LoVo (cell line): Measurements from ENCODE around the gene MAGI2.
"Not testable (repeated sequence)": the region's sequence is repeated elsewhere in the genome, so short reads cannot be mapped to it uniquely, and the experiment has no call there.

Source experiments
- DNase-seq: peaks from one replicate; pipeline ENCODE4 v3.0.0-alpha.2; 2016; ENCODE audit warnings: low spot score

MAGI2 gene

GRCh38 chr7:79451580-79451979, 1.9 kb downstream of the MAGI2 start:
- no peak for DNase-seq

- DNase-seq, result not testable (repeated sequence)
These were observed 10.7 kb downstream of the MAGI2 start for GRCh38 chr7:79442766-79443165.

- DNase-seq, result no peak
These were observed 17.1 kb downstream of the MAGI2 start for GRCh38 chr7:79436378-79436777.

GRCh38 chr7:79434867-79435266, 18.6 kb downstream of the MAGI2 start:
- DNase-seq, result no peak

- DNase-seq, result no peak
These were observed 19.4 kb downstream of the MAGI2 start for GRCh38 chr7:79434098-79434497.

- DNase-seq, result no peak
These were observed 23.1 kb downstream of the MAGI2 start for GRCh38 chr7:79430391-79430790.

GRCh38 chr7:79425665-79426064, 27.8 kb downstream of the MAGI2 start:
- DNase-seq, result no peak

- no peak for DNase-seq
These were observed 31.7 kb downstream of the MAGI2 start for GRCh38 chr7:79421751-79422150.

GRCh38 chr7:79420464-79420863, 33.0 kb downstream of the MAGI2 start:
- DNase-seq, result no peak

- DNase-seq, result no peak
These were observed 38.6 kb downstream of the MAGI2 start for GRCh38 chr7:79414910-79415309.

GRCh38 chr7:79412915-79413314, 40.6 kb downstream of the MAGI2 start:
- no peak for DNase-seq

GRCh38 chr7:79412438-79412837, 41.0 kb downstream of the MAGI2 start:
- no peak for DNase-seq

- DNase-seq, result no peak
These were observed 43.1 kb downstream of the MAGI2 start for GRCh38 chr7:79410345-79410744.

- DNase-seq, result no peak
These were observed 46.1 kb downstream of the MAGI2 start for GRCh38 chr7:79407351-79407750.

- DNase-seq, result no peak
These were observed 47.1 kb downstream of the MAGI2 start for GRCh38 chr7:79406371-79406770.

GRCh38 chr7:79405368-79405767, 48.1 kb downstream of the MAGI2 start:
- no peak for DNase-seq

- DNase-seq, result no peak
These were observed 49.6 kb downstream of the MAGI2 start for GRCh38 chr7:79403879-79404278.

- DNase-seq, result no peak
These were observed 50.0 kb downstream of the MAGI2 start for GRCh38 chr7:79403451-79403850.

- DNase-seq, result no peak
These were observed 52.2 kb downstream of the MAGI2 start for GRCh38 chr7:79401254-79401653.

GRCh38 chr7:79400222-79400621, 53.2 kb downstream of the MAGI2 start:
- no peak for DNase-seq

GRCh38 chr7:79398138-79398749, 55.2 kb downstream of the MAGI2 start:
- no peak for DNase-seq

GRCh38 chr7:79386688-79387422, 66.6 kb downstream of the MAGI2 start:
- no peak for DNase-seq

- no peak for DNase-seq
These were observed 71.5 kb downstream of the MAGI2 start for GRCh38 chr7:79381921-79382320.

- no peak for DNase-seq
These were observed 76.4 kb downstream of the MAGI2 start for GRCh38 chr7:79377097-79377496.
